Measurements from ENCODE around the gene LCN10. TPM values are rescaled to one million over a fixed set of nuclear protein-coding genes. Genes with fewer than 3 reads are reported as not detected.

Gene LCN10
- total RNA-seq, 4 donors from 2014 or later: 0.68 to 8.6 (median 3.8) TPM

DNA sequence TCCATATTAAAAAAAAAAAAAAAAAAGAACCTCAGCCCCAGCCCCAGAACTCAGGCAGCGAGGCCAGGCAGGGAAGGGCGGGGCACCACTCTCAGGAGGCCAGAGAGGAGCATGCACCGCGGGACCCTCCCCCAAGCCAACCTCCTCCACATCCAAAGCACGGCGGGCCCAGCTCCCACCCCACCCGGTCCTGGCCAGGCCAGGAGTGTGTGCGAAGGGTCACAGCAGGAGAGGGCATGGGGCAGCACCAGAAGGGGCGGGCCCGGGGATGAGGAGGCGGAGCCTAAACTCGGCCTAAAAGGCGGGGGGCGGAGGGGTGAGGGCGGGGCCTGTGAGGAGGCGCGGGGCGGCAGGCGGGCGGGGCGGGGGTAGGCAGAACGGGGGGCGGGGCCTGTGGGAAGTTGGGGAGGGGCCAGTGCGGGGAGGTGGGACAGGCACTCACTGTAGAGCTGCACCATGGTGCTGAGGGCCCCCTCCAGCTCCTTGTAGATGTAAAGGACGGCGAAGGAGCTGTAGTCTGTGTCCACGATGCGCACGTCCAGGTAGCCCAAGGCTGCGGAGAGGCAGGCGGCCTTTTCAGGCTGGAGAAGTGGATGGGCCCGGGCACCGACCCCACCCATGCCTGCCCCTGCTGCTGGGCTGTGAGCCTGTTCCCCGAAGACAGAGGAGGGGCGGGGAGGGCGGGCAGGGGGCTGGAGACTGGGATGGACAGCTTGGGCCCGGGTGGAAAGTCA lies 20.3 kb upstream of the LCN10 start:
- TF ChIP-seq, protein P1, sequence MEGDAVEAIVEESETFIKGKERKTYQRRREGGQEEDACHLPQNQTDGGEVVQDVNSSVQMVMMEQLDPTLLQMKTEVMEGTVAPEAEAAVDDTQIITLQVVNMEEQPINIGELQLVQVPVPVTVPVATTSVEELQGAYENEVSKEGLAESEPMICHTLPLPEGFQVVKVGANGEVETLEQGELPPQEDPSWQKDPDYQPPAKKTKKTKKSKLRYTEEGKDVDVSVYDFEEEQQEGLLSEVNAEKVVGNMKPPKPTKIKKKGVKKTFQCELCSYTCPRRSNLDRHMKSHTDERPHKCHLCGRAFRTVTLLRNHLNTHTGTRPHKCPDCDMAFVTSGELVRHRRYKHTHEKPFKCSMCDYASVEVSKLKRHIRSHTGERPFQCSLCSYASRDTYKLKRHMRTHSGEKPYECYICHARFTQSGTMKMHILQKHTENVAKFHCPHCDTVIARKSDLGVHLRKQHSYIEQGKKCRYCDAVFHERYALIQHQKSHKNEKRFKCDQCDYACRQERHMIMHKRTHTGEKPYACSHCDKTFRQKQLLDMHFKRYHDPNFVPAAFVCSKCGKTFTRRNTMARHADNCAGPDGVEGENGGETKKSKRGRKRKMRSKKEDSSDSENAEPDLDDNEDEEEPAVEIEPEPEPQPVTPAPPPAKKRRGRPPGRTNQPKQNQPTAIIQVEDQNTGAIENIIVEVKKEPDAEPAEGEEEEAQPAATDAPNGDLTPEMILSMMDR (IDR thresholded peaks at IDR 0.05; ENCODE audit: low read depth): no peak

DNA sequence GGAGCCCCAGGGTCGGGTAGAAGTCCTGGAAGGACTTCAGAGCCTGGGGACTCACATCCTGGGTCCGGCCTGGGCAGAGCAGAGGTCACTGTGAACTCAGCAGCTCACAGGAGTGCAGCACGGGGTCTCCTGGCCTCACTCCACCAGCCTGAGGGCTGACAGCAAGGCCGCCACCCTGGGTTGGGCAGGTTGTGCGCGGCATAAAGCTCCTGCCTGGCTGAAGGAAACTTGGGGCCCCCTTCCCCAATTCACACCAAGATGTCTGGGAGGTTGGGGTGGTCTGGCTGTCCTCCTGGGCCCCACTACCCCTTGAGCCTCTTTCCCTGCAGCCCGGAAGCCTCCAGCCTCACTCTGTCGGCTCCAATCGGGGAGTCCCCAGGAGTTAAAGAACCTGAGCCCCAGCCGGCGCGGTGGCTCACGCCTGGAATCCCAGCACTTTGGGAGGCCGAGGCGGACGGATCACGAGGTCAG lies 19.5 kb upstream of the LCN10 start:
- TF ChIP-seq, protein P1 (IDR thresholded peaks at IDR 0.05; ENCODE audit: low read depth): no peak

DNA sequence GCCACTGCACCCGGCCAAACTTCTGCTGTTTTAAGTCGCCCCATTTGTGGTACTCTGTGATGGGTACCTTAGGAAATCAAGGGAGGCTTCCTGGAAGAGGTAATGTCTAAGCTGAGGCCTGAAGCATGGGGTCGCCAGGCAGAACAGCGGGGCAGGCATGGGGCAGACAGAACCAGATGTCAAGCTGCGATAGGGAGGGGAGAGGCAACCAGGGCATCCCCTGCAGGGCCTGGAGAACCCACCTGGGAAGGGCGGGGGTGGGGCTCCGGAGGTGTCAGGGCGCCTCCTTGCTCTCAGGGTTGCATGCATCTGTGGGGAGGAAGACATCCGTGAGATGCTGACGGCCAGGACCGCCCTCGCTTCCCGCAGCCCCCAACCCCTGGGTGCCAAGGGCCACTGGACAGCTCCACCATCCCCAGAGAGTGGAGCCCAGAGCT lies 18.8 kb upstream of the LCN10 start:
- TF ChIP-seq, protein P1 (IDR thresholded peaks at IDR 0.05; ENCODE audit: low read depth): no peak

DNA sequence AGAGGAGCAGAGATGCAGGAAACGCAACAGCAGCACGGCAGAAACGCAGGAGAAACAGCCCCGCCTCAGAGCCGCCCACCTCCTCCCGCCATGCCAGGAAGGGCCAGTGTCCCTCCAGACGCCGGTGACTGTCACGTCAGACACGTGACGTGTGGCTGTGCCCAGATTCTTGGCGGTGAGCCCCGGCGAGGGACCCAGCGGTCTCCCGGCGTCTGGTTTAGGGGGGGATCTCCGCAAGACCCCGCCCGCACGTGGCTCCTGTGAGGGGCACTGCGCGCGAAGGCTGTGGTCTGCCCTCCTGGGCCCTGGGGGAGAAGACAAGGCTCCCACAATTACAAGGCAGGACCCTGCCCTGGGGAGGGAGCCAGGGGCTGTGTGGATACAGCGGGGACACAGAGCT lies 17.7 kb upstream of the LCN10 start:
- TF ChIP-seq, protein P1 (IDR thresholded peaks at IDR 0.05; ENCODE audit: low read depth): no peak

DNA sequence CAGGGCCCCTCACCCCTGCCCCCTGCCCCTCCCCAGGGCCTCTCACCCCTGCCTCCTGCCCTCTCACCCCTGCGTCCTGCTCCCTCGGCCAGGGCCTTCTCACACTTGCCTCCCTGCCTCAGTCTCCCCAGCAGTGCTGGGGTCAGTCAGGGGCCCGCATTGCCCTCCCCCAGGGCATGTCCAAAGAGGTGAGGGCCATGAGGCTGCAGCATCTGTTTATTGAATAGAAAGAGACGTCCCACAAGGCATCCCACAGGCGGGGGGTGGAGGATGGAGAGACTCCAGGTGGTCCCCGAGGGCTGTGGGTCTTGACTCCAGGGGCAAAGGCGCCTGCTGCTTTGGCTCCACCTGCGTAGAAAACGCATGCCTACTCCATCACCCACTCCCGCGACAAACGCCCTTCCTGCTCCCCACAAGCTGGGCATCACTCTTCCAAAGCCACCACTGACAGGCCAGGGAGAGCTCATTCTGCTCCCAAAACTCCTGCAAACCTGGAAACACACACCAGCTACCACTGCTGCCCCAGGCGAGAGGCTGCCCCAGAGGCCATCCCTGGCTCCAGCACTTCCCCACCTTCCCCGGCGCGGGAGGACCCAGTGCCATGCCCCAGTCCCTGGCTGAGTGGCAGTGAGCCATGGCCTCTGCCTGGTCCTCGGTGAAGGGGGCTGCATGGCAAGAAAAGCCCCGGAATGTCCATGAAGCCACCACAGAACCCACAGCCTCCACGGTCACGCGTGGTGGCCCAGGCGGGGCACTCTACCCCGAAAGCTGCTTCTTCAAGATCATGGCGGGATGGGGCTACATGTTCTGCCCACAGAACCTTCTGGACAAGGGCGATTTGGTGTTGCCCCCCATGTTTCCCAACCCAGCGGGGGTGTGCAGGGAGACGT lies 16.9 kb upstream of the LCN10 start:
- TF ChIP-seq, protein P1 (IDR thresholded peaks at IDR 0.05; ENCODE audit: low read depth): no peak

DNA sequence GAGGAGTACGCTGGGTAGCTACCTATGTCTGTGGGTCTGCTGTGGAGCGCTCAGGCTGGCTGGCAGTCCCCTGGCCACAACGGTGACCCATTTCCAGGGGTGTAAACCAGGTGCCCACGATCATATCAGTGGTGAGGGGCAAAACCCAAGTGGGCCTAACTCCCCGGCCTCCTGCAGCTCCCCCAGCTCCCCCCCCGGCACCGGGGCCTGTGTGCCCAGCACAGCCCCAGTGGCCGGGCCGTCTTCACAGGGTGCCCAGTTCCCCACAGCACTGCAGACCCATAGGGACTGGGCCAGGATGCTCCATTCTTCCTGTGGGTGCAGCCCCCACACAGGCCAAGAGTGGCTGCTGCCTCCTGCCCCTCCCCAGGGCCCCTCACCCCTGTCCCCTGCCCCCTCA lies 16.3 kb upstream of the LCN10 start:
- TF ChIP-seq, protein P1 (IDR thresholded peaks at IDR 0.05; ENCODE audit: low read depth): no peak

DNA sequence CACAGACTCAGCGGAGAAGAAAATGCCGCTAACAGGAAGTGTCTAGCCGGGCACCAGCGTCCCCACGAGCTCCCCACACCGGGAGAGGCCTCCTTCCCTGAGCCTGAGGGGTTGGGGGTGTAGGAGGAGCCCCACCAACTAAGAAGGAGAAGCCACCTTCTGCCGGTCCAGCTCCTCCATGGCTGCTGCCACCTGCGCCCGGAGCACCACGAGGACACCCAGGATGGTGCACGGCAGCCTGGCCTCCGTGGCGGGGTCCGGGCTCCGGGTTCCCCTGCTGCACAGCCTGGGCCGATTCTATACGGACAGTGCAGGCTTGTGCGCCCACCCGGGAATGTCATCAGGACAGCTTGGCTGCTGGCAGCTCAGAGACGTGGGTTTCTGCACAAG lies 15.0 kb upstream of the LCN10 start:
- TF ChIP-seq, protein P1 (IDR thresholded peaks at IDR 0.05; ENCODE audit: low read depth): no peak

Data from subcutaneous adipose tissue (tissue), 4 donors.